HL-60 (cell line): Measurements from ENCODE around the gene P2RY14.

ENCODE experiments used
- DNase-seq, 2 experiments: peaks; one replicate each; pipeline ENCODE4 v3.0.0-alpha.2; 2010 to 2020; ENCODE audit warnings: low read depth in 1 of 2, low spot score in 1 of 2
- H3K27ac ChIP-seq: fragments of 250-450 bp; sonication (Bioruptor Pico); replicated peaks from 2 replicates; pipeline ENCODE4 v1.5.1; 2020; ENCODE audit warnings: mild to moderate bottlenecking, moderate library complexity
- H3K27me3 ChIP-seq: fragments of 250-450 bp; sonication (Bioruptor Pico); 2 replicates; pipeline ENCODE4 v1.5.1; 2021; ENCODE audit warnings: mild to moderate bottlenecking, moderate library complexity; ENCODE audit not compliant: insufficient read depth, poor library complexity, severe bottlenecking
- H3K4me3 ChIP-seq: replicated peaks from 2 replicates; pipeline ENCODE4 v1.5.1; 2011; ENCODE audit warnings: mild to moderate bottlenecking, control low read depth, low read length; ENCODE audit not compliant: insufficient read depth
- GABPA ChIP-seq: IDR thresholded peaks from 2 replicates; pipeline ENCODE4 v1.6.1; 2012; ENCODE audit warnings: low read depth
- POLR2AphosphoS5 ChIP-seq: IDR thresholded peaks from 2 replicates; pipeline ENCODE4 v1.6.1; 2012; ENCODE audit warnings: low read depth
- SPI1 ChIP-seq: IDR thresholded peaks from 2 replicates; pipeline ENCODE4 v1.6.1; 2012; ENCODE audit warnings: low read depth, mild to moderate bottlenecking, borderline replicate concordance
- TF ChIP-seq, protein P1 (sequence below): IDR thresholded peaks from 2 replicates; pipeline ENCODE4 v1.6.1; 2012; ENCODE audit warnings: low read depth; ENCODE audit not compliant: insufficient replicate concordance
- TF ChIP-seq, protein P2 (sequence below): IDR thresholded peaks from one replicate; pipeline ENCODE4 v1.5.1; 2011; ENCODE audit warnings: low read length, control low read depth, inconsistent platforms; ENCODE audit not compliant: insufficient read depth

Gene P2RY14

DNA sequence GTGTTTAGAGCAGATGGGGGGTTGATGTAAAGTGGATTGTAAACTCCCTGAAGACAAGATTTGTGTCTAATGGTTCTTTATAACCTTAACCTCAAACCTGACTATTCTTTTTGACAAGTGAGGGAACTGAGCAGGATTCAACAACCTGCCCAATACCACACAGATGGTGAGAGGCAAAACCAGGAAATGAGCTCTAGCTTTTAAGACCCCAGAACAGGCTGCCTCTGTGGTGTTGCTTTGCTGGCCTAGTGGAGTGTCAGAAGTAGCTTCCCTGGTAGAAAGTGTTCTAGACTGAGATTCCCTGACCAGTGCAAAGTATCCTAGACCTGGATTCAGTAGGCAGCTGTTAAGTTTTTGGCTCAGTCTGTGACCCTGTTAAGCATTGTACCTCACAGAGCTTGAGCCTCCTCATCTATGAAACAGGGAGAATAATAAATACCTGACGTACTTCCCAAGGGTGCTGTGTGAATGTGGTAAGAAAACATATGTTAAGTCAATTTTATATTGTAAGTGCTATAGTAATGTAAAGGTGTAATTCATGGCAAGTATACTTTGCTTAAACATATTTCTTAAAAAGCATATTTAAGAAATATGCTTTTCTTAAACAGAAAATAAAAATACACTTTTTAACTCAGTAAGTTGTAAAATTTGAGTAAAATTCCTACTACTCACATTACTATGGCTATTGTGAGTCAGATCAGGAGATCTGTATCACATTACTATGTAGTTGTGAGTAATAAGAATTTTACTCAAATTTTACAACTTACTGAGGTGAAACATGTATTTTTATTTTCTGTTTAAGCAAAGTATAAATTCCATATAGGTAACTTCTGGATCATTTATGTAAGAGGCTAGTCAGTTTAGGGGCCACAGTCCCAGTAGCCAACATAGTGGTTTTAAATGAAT is 29.5 kb upstream of the P2RY14 start:
- H3K27ac ChIP-seq: no peak overlapping the region
- TF ChIP-seq, protein P1, sequence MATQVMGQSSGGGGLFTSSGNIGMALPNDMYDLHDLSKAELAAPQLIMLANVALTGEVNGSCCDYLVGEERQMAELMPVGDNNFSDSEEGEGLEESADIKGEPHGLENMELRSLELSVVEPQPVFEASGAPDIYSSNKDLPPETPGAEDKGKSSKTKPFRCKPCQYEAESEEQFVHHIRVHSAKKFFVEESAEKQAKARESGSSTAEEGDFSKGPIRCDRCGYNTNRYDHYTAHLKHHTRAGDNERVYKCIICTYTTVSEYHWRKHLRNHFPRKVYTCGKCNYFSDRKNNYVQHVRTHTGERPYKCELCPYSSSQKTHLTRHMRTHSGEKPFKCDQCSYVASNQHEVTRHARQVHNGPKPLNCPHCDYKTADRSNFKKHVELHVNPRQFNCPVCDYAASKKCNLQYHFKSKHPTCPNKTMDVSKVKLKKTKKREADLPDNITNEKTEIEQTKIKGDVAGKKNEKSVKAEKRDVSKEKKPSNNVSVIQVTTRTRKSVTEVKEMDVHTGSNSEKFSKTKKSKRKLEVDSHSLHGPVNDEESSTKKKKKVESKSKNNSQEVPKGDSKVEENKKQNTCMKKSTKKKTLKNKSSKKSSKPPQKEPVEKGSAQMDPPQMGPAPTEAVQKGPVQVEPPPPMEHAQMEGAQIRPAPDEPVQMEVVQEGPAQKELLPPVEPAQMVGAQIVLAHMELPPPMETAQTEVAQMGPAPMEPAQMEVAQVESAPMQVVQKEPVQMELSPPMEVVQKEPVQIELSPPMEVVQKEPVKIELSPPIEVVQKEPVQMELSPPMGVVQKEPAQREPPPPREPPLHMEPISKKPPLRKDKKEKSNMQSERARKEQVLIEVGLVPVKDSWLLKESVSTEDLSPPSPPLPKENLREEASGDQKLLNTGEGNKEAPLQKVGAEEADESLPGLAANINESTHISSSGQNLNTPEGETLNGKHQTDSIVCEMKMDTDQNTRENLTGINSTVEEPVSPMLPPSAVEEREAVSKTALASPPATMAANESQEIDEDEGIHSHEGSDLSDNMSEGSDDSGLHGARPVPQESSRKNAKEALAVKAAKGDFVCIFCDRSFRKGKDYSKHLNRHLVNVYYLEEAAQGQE: no peak
- TF ChIP-seq POLR2AphosphoS5 (no peak), SPI1 (no peak), GABPA (no peak)
- TF ChIP-seq, protein P2, sequence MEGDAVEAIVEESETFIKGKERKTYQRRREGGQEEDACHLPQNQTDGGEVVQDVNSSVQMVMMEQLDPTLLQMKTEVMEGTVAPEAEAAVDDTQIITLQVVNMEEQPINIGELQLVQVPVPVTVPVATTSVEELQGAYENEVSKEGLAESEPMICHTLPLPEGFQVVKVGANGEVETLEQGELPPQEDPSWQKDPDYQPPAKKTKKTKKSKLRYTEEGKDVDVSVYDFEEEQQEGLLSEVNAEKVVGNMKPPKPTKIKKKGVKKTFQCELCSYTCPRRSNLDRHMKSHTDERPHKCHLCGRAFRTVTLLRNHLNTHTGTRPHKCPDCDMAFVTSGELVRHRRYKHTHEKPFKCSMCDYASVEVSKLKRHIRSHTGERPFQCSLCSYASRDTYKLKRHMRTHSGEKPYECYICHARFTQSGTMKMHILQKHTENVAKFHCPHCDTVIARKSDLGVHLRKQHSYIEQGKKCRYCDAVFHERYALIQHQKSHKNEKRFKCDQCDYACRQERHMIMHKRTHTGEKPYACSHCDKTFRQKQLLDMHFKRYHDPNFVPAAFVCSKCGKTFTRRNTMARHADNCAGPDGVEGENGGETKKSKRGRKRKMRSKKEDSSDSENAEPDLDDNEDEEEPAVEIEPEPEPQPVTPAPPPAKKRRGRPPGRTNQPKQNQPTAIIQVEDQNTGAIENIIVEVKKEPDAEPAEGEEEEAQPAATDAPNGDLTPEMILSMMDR: no peak
- H3K27me3 ChIP-seq: no peaks in the 10 kb centered on the region
- no peak overlapping the region for H3K4me3 ChIP-seq
- DNase-seq: no peak

DNA sequence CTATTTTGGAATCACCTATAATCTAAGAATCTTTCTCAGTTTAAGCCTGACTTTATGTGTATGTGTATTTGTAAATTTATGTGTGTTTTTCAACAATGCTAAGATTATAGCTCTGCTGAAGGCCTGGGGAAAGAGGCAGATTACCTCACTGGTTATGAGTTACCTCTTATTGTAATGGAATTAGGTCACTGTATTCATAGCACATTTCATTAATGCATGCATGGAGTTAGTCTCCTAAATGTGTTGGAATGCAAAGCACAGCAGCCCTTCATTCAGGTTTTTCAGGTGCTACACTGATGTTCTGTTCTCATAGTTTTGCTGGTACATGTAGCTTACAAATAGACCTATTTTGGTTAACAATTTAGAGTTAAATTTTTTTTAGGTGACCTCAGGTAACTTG is 28.8 kb upstream of the P2RY14 start:
- no peak overlapping the region for H3K4me3 ChIP-seq
- H3K27me3 ChIP-seq: no peaks in the 10 kb centered on the region
- no peak for TF ChIP-seq POLR2AphosphoS5
- no peak for TF ChIP-seq SPI1
- TF ChIP-seq, protein P1: no peak
- TF ChIP-seq GABPA: no peak
- TF ChIP-seq, protein P2: no peak
- DNase-seq: no peak
- no peak overlapping the region for H3K27ac ChIP-seq

DNA sequence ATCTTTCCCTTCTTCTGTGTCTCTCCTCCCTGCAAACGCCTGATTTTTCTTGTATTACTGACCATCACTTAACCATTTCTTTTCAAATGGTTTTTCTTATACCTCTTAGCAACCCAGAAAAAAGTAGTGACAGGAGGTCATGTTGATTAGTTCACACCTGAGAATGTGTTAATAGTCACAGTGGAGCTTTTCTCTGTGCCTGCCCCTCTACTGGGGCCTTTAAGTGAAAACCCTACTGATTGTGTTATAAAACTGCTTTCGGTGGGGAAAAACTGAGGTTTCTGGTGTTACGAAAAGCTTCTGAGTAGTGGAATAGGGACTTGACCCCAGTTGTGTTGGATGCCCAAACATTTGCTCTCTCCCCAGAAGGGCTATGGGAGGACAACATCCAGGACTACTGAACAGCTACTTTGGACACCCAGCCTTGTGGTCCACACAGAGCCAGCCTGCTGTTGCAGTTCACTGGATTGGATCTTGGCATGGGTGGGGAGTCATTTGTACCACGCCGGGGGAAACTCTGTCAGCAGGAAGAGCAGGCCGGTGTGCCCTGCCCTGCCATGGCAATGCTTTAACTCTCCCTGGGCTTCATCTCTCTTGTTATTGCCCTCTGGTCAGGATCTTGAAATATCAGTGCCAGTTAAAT is 27.9 kb upstream of the P2RY14 start:
- Histone ChIP-seq H3K27me3 (no peaks in the 10 kb centered on the region), H3K27ac (no peak overlapping the region), H3K4me3 (no peak overlapping the region)
- DNase-seq: no peak
- TF ChIP-seq POLR2AphosphoS5 (no peak), SPI1 (no peak), GABPA (no peak)
- TF ChIP-seq, protein P2: no peak
- TF ChIP-seq, protein P1: no peak
